Panc1 (cell line): Measurements from ENCODE around the gene NRBP1. TPM values are rescaled to one million over a fixed set of nuclear protein-coding genes. Genes with fewer than 3 reads are reported as not detected.

Experiments
- ATAC-seq: fragments of 200-7000 bp; cut with Tn5 transposase; 2 replicates; pipeline ENCODE4 v1.9.1; 2020; ENCODE audit warnings: mild to moderate bottlenecking, moderate library complexity
- BruUV-seq: library from RNA; stranded (reverse); fragments of 400-500 nt; replicated peaks from 2 replicates; lab custom pipeline; 2021; lab: Mats Ljungman, UMichigan
- CTCF ChIA-PET: fragments of 300-600 bp; sonication (Branson Sonifier 250); formaldehyde crosslinking; loops from one replicate; lab custom pipeline; 2022; ENCODE audit warnings: antibody characterized with exemption; lab: Charles Lee
- POLR2A ChIA-PET: fragments of 300-600 bp; sonication (Branson Sonifier 250); formaldehyde crosslinking; loops from one replicate; lab custom pipeline; 2022; ENCODE audit warnings: antibody characterized with exemption; lab: Charles Lee
- DNase-seq: peaks from one replicate; pipeline ENCODE4 v3.0.0-alpha.2; 2010; ENCODE audit warnings: low read depth, low spot score
- H3K27ac ChIP-seq: 2 replicates; pipeline ENCODE4 v1.5.1; 2011; ENCODE audit warnings: mild to moderate bottlenecking, low read length, inconsistent platforms
- H3K27me3 ChIP-seq: fragments of 200-500 bp; sonication (Bioruptor generic); 2 replicates; pipeline ENCODE4 v1.6.0; 2014; ENCODE audit warnings: low read length, inconsistent platforms; ENCODE audit not compliant: control insufficient read depth, insufficient read depth
- H3K36me3 ChIP-seq: fragments of 200-500 bp; sonication (Bioruptor generic); 2 replicates; pipeline ENCODE4 v1.5.1; 2014; ENCODE audit warnings: inconsistent platforms, mild to moderate bottlenecking, low read length, moderate library complexity; ENCODE audit not compliant: control insufficient read depth, insufficient read depth
- H3K4me1 ChIP-seq: 2 replicates; pipeline ENCODE4 v1.5.1; 2011; ENCODE audit warnings: inconsistent platforms, mild to moderate bottlenecking, low read length, moderate library complexity; ENCODE audit not compliant: control insufficient read depth, insufficient read depth
- H3K4me3 ChIP-seq, 2 experiments: 2 replicates each; pipeline ENCODE4 v1.5.1; 2011 to 2012; ENCODE audit warnings: low read depth in 2 of 2, low read length in 2 of 2, mild to moderate bottlenecking in 2 of 2, inconsistent platforms in 1 of 2, moderate library complexity in 1 of 2
- H3K9me3 ChIP-seq: fragments of 200-500 bp; sonication (Bioruptor generic); 2 replicates; pipeline ENCODE4 v1.5.1; 2014; ENCODE audit warnings: low read depth, mild to moderate bottlenecking, inconsistent platforms, low read length, moderate library complexity; ENCODE audit not compliant: control insufficient read depth, insufficient read depth
- POLR2AphosphoS5 ChIP-seq: IDR thresholded peaks from 2 replicates; pipeline ENCODE4 v1.6.1; 2012; ENCODE audit warnings: mild to moderate bottlenecking, low read depth, low read length, moderate library complexity
- REST ChIP-seq, 2 experiments: IDR thresholded peaks; 2 replicates each; pipeline ENCODE4 v1.6.1; 2011 to 2012; ENCODE audit warnings: low read depth in 2 of 2, control low read depth in 1 of 2, low read length in 1 of 2, mild to moderate bottlenecking in 1 of 2, moderate library complexity in 1 of 2; ENCODE audit not compliant: insufficient read depth in 1 of 2
- SIN3A ChIP-seq: IDR thresholded peaks from 2 replicates; pipeline ENCODE4 v1.6.1; 2012; ENCODE audit warnings: low read depth, mild to moderate bottlenecking, low read length, moderate library complexity, borderline replicate concordance; ENCODE audit not compliant: insufficient read depth
- TCF7L2 ChIP-seq: IDR thresholded peaks from 2 replicates; pipeline ENCODE4 v1.6.1; 2011; ENCODE audit warnings: mild to moderate bottlenecking, low read depth, low read length, inconsistent platforms
- in situ Hi-C: cut with HindIII; loops from 2 replicates; pipeline ENCODE4 v1.10.0; 2016; ENCODE audit warnings: low sequenced_read_pairs, low pct_unique_long_range_greater_than_20kb
- intact Hi-C: fragments of 100-400 bp; cut with micrococcal nuclease; formaldehyde crosslinking; loops from one replicate; pipeline ENCODE4 v1.10.0; 2022; ENCODE audit not compliant: unreplicated experiment
- total RNA-seq: library from RNA; stranded (reverse); gene quantifications from one replicate; pipeline ENCODE4 v1.2.1, GENCODE V29; 2021; ENCODE audit not compliant: unreplicated experiment
- TF ChIP-seq, protein P1 (sequence below): fragments of 450-650 bp; IDR thresholded peaks from 2 replicates; pipeline ENCODE4 v1.5.1; 2017; ENCODE audit warnings: mild to moderate bottlenecking

NRBP1 gene
- total RNA-seq, 1 experiment from 2014 or later: 103 TPM

DNA sequence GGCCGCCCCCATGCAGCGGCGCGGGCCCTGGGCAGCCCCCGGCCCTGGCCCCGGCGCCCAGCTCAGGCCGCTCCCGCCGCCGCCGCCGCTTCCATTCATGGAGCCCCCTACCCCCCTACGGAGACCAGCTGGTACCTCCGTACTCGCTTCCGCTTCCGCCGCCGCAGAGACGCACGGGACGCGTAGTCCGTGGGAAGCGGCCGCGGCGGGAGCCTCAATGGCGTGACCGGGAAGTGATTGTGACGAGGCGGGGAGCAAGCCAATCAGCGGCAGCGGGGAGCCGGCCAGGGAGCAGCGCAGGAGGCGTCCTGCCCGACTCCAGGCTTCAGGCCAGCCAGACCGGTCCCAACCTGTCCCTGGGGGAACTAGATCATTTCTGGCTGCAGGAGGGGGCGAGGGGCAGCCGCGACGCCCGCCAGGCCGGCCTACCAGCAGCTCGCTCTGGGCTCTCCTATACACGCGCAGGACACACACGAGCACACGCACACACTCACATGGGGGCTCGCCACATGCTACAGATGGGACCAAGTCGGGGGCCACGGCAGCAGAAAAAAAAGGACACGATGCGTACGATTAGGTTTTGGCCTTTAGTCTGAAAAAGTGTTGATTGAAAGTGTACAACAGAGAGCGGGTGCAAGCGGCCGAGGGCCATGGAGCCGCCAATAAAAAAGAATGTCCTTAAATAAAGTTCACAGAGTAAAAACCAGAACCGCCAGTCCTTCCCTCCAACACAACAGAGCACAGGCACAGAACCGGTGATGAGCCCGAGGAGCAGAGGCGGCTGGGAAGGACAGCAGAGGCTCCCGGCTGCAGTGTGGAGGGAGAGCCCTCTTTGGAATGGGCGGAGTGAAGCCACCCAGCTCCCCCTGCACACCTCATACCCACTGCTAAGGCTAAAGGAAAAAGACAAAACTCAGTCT lies 47.5 kb upstream of the NRBP1 start, which contains the start of gene ZNF513:
TSS of gene ZNF513 (minus strand) at position 109 of the 920 bp plus-strand sequence. CDS start 208 bp downstream, outside the sequence.
- Histone ChIP-seq H3K36me3 (peaks cover 13% of the 10 kb centered on the region), H3K27ac (peak within 1 kb of the TSS; percentile 96), H3K27me3 (no peaks in the 10 kb centered on the region), H3K4me1 (peaks cover 38% of the 10 kb centered on the region), H3K9me3 (no peaks in the 10 kb centered on the region), H3K4me3 (peak within 1 kb of the TSS; percentile 91 to 93)
- in situ Hi-C loops: no loop called here
- intact Hi-C loops: no loop called here
- BruUV-seq: no TSS peak
- POLR2A ChIA-PET: interaction anchor here (1.0 kb wide), 1 partner anchor 29 kb away, joined by 4 read pairs; the partner anchor contains the start of gene PPM1G
- peak; percentile 88 for ATAC-seq
- TF ChIP-seq, protein P1, sequence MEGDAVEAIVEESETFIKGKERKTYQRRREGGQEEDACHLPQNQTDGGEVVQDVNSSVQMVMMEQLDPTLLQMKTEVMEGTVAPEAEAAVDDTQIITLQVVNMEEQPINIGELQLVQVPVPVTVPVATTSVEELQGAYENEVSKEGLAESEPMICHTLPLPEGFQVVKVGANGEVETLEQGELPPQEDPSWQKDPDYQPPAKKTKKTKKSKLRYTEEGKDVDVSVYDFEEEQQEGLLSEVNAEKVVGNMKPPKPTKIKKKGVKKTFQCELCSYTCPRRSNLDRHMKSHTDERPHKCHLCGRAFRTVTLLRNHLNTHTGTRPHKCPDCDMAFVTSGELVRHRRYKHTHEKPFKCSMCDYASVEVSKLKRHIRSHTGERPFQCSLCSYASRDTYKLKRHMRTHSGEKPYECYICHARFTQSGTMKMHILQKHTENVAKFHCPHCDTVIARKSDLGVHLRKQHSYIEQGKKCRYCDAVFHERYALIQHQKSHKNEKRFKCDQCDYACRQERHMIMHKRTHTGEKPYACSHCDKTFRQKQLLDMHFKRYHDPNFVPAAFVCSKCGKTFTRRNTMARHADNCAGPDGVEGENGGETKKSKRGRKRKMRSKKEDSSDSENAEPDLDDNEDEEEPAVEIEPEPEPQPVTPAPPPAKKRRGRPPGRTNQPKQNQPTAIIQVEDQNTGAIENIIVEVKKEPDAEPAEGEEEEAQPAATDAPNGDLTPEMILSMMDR: no peak
- TF ChIP-seq TCF7L2 (peak; percentile 87), POLR2AphosphoS5 (peak; percentile 93), SIN3A (no peak), REST (IDR thresholded peaks at IDR 0.05; ENCODE audit: insufficient read depth in 1 of 2, low read depth in 2 of 2, low read length in 1 of 2) (no peak)
- CTCF ChIA-PET: no interaction called here
- no peak for DNase-seq

DNA sequence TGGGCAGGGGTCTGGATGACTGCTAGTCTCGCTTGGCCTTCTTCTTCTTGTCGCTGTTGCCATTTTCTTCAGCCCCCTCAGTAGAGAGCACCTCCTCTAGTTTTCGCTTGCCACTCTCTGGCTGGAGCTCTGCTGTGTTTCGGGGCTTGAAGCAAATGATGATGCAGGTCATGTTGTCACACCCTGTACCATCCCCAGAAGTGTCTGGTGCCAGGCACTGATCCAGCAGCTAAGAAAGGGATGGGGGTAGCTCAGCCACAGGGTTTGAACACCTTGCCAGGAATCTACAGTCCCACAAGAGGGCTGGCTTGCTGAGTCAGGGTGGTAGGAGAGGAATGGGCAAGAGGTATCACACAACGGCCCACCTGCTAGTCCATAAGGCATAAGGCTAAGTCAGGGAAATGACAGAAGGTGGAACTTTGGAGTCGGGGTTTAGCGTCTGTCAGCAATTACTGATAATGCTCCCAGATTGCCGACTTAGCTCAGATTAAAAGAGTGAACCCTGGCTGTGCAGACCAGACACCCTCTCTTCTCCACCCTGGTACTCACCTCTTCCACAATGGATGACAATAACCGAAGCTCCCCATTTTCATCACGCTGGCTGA lies 46.8 kb upstream of the NRBP1 start:
- ATAC-seq (no peak), DNase-seq (no peak)
- POLR2A ChIA-PET: interaction anchor here (1.0 kb wide), 1 partner anchor 28 kb away, joined by 4 read pairs; the partner anchor contains the start of gene PPM1G
- CTCF ChIA-PET: no interaction called here
- Histone ChIP-seq H3K27ac (peak overlapping the region; percentile 91), H3K4me1 (peaks cover 32% of the 10 kb centered on the region), H3K36me3 (peaks cover 18% of the 10 kb centered on the region), H3K9me3 (no peaks in the 10 kb centered on the region), H3K4me3 (no peak overlapping the region), H3K27me3 (no peaks in the 10 kb centered on the region)
- intact Hi-C loops: no loop called here
- TF ChIP-seq REST (IDR thresholded peaks at IDR 0.05; ENCODE audit: insufficient read depth in 1 of 2, low read depth in 2 of 2, low read length in 1 of 2) (no peak), POLR2AphosphoS5 (no peak), SIN3A (no peak), TCF7L2 (no peak)
- TF ChIP-seq, protein P1: no peak
- in situ Hi-C loops: no loop called here
- BruUV-seq: TSS peak; percentile 90
